ENCODE results near the gene C14orf180.
"Not testable (repeated sequence)": the region's sequence is repeated elsewhere in the genome, so short reads cannot be mapped to it uniquely, and the experiment has no call there.

C14orf180 gene

DNA sequence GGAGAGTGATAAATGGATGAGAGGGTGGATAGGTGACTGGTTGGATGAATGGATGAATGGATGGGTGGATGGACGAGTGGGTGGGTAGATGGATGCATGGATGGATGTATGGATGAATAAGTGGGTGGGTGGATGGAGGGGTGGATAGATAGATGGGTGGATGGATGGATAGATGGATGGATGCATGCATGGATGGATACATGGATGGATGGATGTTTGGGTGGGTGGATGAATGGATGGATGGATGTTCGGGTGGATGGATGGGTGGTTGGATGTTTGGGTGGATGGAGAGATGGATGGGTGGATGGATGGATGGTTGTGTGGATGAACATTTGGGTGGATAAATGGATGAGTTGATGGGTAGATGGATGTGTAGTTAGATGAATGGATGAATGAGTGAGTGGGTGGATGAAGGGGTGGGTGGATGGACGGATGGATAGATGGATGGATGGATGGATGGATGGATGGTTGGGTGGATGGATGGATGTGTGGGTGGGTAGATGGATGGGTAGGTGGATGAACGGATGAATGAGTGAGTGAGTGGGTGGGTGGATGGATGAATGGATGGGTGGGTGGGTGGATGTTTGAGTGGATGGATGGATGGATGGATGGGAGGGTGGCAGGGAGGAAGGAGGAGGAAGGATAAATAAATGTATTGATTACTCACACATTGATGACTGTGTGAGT is 34.7 kb downstream of the C14orf180 start:
- no peak for DNase-seq (ENCODE audit: low read depth)

DNA sequence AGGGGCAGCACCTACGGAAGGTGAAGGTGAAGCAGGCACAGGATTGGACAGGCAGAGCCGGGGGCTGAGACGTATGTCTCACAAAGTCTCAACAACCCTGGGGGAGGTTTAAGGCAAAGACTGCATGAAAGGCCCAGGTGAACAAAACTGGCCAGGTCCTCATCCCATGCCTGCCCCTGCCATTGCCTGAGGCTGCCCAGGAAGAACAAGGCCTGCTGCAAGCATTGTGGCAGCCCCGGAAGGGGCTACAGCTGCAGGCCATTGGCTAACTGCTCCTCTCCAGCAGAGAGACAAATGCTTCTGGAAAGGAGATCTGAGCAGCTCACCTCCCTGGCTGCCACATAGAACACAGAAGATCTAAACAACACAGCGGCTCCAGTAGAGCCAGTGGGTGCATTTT is 45.4 kb downstream of the C14orf180 start:
- DNase-seq (ENCODE audit: low read depth) = no peak

DNA sequence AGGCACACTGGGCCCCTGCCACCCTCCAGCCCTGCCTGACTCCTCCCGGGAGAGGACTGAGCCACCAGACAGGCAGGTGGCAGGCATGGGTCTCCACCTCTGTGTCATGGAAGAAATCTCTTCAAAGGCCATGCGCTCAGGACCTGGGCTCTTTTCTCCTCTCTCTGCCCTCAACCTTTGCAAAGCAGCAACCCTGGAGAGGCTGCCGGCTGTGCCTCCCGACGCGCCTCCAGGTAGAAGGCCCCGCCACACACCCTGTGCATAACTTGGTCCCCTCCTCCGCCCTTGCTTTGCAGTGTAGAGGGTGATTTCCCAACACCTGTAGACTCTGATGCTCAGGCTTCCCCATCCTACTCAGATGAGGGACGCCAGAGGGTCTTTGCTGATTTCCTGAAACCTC is 53.2 kb downstream of the C14orf180 start:
- DNase-seq (ENCODE audit: low read depth) = no peak

DNA sequence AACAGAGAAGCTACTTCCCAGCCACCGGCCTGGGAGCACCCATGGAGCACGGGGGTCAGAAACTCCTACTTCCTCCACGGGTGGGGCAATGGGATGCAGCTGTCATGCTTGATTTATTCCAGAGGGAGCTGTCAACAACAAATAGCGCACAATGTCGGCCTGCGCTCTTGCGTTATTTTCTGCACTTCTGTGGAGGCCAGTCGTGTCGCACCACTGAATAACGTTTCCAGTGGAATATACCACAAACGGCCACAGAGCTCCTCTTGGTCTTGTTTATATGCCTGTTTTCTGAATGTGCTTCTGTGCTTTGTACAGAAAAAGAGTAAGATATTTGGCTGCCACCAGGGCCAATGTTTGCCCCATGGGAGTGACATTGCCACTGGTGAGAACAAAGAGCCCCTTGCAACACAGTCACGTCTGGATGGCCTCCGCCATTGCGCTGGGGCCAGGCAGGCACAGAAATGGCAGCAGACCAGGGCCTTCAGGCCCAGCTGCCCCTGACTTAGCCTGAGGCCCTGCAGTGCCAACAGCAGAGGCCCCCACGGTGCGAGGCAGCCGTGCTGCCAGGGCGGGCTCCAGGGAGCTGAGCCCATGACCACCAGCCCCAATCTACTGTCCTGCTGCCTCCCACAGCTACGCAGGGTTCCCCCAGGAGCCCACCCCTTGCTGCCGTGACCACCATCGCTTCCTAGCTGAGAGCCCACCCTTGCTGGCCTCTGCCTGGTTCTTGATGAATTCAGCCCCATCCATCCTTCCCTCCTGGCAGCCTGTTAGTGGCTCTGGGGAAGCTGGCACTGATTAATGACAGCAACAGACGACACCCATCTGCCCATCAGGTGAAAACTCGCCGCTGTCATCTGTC is 53.9 kb downstream of the C14orf180 start:
- no peak for DNase-seq (ENCODE audit: low read depth)

DNA sequence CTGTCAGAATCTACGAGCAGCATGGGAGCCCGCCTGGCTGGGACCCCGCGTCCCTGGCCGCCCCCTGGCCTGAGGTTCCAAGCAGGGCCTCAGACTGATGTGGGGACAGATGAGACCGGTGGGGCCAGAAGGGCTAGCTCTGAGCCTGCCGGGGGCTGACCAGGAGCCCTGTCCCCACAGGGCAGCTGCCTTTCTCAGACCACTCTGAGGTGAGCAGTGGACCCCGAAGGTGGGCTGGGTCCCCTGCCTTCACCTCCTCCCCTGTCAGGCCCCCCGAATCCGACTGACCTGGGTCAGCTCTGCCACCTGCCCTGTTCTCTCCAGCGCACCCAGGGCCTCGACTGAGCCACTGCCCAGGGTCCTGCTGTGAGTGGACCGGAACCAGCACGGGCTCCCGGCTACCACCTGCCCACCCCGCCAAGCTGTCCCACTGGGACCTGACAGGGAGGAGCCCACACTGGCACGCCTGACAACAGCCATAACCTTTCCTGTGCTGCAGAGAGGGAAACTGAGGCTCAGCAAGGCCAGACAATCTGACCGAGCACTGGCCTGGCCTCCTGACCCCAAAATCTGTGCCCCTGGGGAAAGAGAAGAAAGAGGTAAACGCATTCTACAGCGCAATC is 54.7 kb downstream of the C14orf180 start:
- no peak for DNase-seq (ENCODE audit: low read depth)

DNA sequence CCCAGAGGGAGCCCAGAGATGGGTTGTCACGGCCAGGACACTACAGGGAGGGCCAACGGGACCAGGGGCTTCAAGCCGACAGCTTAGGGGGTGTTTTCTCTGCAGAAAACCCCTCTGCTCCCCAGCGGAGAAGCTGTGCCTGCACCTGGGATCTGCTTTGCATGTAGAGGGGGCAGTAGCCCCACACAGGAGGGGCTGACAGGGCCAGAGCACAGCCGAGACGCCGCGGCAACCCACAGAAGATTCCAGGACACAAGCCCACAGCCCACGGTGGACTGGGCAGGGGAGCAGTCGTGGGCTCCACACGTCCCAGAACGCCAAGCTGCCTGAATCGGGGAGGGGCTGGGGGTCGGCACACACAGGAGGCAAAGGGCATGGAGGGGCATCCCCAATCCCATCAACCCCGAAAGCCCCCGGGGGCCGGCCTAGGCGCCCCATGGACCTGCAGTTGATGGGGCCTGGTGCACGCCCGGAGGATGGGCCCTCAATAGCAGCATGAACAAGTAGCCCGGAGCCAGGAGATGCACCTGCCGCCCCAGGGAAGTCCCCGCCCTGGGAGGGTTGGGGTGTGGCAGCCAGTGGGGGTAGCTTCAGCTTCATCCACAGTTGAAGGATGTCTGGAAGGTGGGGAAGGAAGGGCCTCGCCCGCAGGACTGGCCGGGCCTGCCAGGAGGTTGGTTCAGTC is 55.5 kb downstream of the C14orf180 start:
- no peak for DNase-seq (ENCODE audit: low read depth)

DNA sequence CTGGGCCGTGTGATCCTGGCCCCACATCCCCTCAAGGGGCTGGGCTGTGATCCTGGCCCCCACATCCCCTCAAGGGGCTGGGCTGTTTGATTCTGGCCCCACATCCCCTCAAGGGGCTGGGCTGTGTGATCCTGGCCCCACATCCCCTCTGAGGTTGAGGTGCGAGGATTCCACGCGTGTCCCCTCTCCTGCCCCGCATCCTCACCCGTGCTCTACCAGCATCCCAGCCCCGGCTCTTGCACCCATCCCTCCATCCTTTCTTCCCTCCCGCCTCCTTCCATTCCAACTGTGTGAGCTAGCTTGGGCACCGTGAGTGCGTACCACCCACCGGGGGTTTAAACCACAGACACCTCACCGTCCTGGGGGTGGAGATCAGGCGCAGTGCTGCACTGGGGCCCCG is 56.2 kb downstream of the C14orf180 start:
- DNase-seq (ENCODE audit: low read depth) = no peak

DNA sequence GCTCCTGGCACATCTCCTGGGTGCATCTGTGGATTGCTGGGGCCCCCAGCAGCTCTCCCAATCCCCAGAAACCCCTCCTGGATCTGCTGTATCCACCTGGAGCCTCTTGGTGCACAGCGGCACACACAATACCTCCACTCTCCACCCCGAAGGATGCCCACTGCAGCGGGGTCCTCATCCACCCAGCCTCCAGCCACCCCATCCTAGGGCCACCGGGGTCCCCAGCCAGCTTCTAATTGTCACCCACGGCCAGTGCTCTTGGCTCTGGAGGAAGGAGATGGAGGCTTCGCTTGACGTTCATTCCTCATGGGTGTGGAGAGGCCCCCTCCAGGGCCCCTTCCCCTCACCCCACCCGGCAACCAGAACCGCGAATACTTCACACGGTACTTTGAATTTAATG is 56.6 kb downstream of the C14orf180 start:
- no peak for DNase-seq (ENCODE audit: low read depth)

DNA sequence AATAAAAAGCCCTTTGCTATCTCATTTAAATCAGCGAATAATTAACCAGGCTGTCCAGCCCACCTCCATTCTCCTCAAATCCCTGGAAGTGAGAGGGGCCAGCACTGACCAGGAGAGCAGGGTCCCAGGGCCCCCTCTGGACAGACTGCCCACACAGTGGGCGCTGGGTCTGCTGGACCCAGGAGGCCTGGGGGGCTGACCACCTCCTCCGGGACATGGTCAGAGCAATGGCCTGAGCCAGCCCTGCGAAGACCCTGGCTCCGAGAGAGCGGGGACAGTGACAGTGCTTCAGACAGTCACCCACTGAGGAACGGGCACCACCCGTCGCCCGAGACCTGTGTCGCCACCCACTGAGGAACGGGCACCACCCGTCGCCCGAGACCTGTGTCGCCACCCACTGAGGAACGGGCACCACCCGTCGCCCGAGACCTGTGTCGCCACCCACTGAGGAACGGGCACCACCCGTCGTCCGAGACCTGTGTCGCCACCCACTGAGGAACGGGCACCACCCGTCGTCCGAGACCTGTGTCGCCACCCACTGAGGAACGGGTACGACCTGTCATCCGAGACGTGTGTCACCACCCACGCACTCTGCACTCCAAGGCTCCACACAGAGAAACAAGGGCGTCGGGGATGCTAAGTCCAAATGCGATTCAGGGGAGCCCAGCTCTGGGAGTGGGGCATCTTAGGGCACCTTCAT is 57.4 kb downstream of the C14orf180 start:
- not testable (repeated sequence) for DNase-seq (ENCODE audit: low read depth)

DNA sequence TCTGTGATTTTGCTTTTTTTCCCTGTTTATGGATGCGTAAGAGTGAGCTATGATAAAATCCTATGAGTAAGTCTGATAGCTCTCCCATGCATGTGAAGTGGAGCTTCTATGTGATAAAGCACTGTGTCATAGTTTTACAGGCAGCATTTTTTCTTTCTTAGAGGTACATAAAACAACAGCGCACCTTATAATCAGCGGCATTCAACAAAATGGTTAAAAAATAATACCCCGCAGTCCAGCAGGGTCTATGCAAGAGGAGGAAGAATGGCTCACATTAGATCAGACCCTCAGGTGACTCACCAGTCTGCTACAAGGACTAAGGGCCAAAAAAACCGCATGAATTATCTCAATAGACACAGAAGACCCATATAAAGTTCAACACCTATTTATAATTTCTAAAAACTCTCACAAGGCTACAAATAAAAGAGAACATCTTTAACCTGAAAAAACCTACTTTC is 58.0 kb downstream of the C14orf180 start:
- no peak for DNase-seq (ENCODE audit: low read depth)

DNA sequence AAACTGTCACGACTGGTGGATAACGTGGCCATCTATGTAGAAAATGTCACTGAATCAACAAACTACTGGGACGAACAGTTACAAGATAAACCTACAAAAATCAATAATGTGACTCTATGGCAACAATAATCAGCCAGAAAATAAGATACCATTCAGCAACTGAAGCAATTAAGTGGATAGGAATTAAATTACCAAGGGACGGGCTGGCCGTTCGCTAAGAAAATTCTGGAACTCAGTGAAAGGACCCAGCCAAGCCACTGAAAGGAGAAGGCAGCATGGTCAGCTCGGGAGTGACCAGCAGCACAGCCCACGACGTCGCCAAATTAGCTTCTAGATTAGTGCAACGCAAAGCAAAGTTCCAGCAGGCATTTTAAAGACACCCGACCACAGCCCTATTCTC is 58.6 kb downstream of the C14orf180 start:
- no peak for DNase-seq (ENCODE audit: low read depth)

DNA sequence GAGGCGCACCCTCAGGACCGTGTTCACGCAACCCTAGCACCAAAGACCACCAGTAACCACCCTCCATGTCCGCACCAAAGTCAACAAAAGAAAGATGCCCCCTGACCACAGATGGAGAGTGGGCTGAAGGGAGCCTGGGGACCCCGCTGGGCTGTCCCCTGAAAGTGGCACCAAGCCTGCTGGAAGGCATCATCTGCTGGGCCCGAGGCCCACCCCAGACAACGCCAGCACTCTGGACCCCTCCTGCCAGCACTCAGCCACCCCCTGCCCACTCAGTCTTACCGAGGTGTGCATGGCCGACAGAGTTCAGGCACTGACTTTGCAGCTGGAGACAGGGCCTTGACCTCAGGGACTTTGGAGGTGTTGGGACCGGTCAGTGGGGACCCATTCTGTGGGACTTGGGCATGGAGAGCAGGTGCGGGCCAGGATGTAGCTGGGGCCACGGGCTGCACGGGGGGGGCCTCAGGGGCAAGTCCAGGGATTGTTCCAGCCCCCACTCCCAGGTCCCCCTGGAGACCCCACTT is 59.4 kb downstream of the C14orf180 start:
- no peak for DNase-seq (ENCODE audit: low read depth)

DNA sequence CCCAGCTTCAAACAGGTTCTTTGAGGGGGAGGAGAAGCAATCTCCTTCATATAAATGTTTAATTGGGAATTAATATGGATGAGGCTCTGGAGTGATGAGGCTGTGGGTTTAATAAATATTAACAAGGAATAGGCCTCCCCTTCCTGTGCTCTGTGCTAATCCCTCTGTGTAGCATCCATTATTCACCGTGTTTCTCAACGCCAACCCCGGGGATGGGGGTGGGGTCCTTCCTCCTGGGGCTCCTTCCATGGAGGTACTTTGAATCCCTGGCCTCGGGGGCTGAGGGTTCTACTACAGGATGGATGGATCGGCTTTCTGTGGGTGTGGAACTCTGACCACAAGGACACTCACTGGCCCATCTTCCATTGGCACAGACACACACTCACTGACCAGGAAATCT is 59.9 kb downstream of the C14orf180 start:
- DNase-seq (ENCODE audit: low read depth) = no peak

Measured in activated T-helper 1 cell treated with Interleukin-2 at 50 U/mL for 16 hours (primary cell).